Naive thymus-derived CD4-positive, alpha-beta T cell (primary cell): ENCODE data around the gene POLR2H. TPM values are rescaled to one million over a fixed set of nuclear protein-coding genes. Genes with fewer than 3 reads are reported as not detected.

Experiments used
- ATAC-seq: fragments of 150-1000 bp; cut with Tn5 transposase; 2 replicates; pipeline ENCODE4 v1.10.0; 2021; ENCODE audit warnings: mild to moderate bottlenecking, moderate library complexity
- CTCF ChIA-PET: fragments of 350-600 bp; sonication (Branson Sonifier 250); formaldehyde crosslinking; loops from one replicate; lab custom pipeline; 2021; ENCODE audit warnings: antibody characterized with exemption; lab: Charles Lee
- POLR2A ChIA-PET: fragments of 350-600 bp; sonication (Branson Sonifier 250); formaldehyde crosslinking; loops from one replicate; lab custom pipeline; 2021; ENCODE audit warnings: antibody characterized with exemption, inconsistent platforms; lab: Charles Lee
- DNase-seq, 9 donors: peaks; one replicate each; pipeline versions ENCODE4 v3.0.0 to v3.0.0-alpha.2; 2020 to 2022; ENCODE audit warnings: mixed read lengths in 1 of 9
- H3K27ac ChIP-seq: one replicate; pipeline ENCODE4 v1.7.0; 2013; ENCODE audit warnings: mild to moderate bottlenecking, low read depth, low read length, moderate library complexity
- H3K27me3 ChIP-seq, 2 donors: one replicate each; pipeline ENCODE4 v1.7.0; 2013; ENCODE audit warnings: low read length in 2 of 2, mild to moderate bottlenecking in 2 of 2, moderate library complexity in 2 of 2; ENCODE audit not compliant: control insufficient read depth in 2 of 2, insufficient read depth in 2 of 2
- H3K36me3 ChIP-seq, 3 experiments: 1 replicate in 2 of 3; 2 replicates in 1 of 3; pipeline ENCODE4 v1.7.0; 2013; ENCODE audit warnings: low read length in 3 of 3, mild to moderate bottlenecking in 3 of 3, moderate library complexity in 1 of 3; ENCODE audit not compliant: insufficient read depth in 3 of 3, control insufficient read depth in 2 of 3
- H3K4me1 ChIP-seq, 2 donors: one replicate each; pipeline ENCODE4 v1.7.0; 2013; ENCODE audit warnings: low read length in 2 of 2, mild to moderate bottlenecking in 2 of 2, moderate library complexity in 1 of 2; ENCODE audit not compliant: control insufficient read depth in 2 of 2, insufficient read depth in 2 of 2
- H3K4me3 ChIP-seq: 2 replicates; pipeline ENCODE4 v1.7.0; 2013; ENCODE audit warnings: mild to moderate bottlenecking, low read length
- H3K9me3 ChIP-seq, 3 experiments: 1 replicate in 2 of 3; 2 replicates in 1 of 3; pipeline ENCODE4 v1.7.0; 2013; ENCODE audit warnings: low read length in 3 of 3; ENCODE audit not compliant: control insufficient read depth in 2 of 3
- H3K27ac Mint-ChIP-seq, 9 donors: one replicate each; pipeline ENCODE4 v1.8.0; 2020 to 2022; ENCODE audit warnings: mixed read lengths in 9 of 9, mild to moderate bottlenecking in 8 of 9, moderate library complexity in 5 of 9, inconsistent platforms in 2 of 9
- H3K27me3 Mint-ChIP-seq, 5 donors: one replicate each; pipeline ENCODE4 v1.8.0; 2021 to 2022; ENCODE audit warnings: mixed read lengths in 5 of 5, mild to moderate bottlenecking in 1 of 5
- H3K36me3 Mint-ChIP-seq, 5 donors: one replicate each; pipeline ENCODE4 v1.8.0; 2020 to 2022; ENCODE audit warnings: mixed read lengths in 5 of 5, mild to moderate bottlenecking in 3 of 5, inconsistent platforms in 1 of 5
- H3K4me1 Mint-ChIP-seq, 7 donors: one replicate each; pipeline ENCODE4 v1.8.0; 2020 to 2022; ENCODE audit warnings: mixed read lengths in 7 of 7, mild to moderate bottlenecking in 3 of 7, inconsistent platforms in 1 of 7
- H3K4me3 Mint-ChIP-seq, 10 donors: one replicate each; pipeline ENCODE4 v1.8.0; 2020 to 2022; ENCODE audit warnings: mild to moderate bottlenecking in 10 of 10, mixed read lengths in 10 of 10, moderate library complexity in 6 of 10, inconsistent platforms in 2 of 10
- H3K9me3 Mint-ChIP-seq, 11 donors: one replicate each; pipeline ENCODE4 v1.8.0; 2020 to 2022; ENCODE audit warnings: mixed read lengths in 11 of 11, mild to moderate bottlenecking in 4 of 11, inconsistent platforms in 1 of 11, moderate library complexity in 1 of 11
- intact Hi-C, 2 donors: fragments of 100-400 bp; cut with micrococcal nuclease; formaldehyde crosslinking; loops; one replicate each; pipeline ENCODE4 v1.15.1; 2023
- polyA plus RNA-seq, 2 donors: library from polyadenylated mRNA; unstranded; fragments of 300-500 nt; fragmentation: Illumina TruSeq; gene quantifications; one replicate each; pipeline ENCODE4 v1.2.3, GENCODE V29; 2021
- total RNA-seq, 6 experiments: library from RNA in 5 of 6; stranded (reverse) in 5 of 6; gene quantifications; 1 replicate in 5 of 6; 2 replicates in 1 of 6; pipeline ENCODE4 v1.2.3 and lab custom pipeline; 2021 to 2026

The POLR2H gene
- total and polyA plus RNA-seq, 7 experiments from 2014 or later = 34.9 to 112 (median 60.1) TPM

DNA sequence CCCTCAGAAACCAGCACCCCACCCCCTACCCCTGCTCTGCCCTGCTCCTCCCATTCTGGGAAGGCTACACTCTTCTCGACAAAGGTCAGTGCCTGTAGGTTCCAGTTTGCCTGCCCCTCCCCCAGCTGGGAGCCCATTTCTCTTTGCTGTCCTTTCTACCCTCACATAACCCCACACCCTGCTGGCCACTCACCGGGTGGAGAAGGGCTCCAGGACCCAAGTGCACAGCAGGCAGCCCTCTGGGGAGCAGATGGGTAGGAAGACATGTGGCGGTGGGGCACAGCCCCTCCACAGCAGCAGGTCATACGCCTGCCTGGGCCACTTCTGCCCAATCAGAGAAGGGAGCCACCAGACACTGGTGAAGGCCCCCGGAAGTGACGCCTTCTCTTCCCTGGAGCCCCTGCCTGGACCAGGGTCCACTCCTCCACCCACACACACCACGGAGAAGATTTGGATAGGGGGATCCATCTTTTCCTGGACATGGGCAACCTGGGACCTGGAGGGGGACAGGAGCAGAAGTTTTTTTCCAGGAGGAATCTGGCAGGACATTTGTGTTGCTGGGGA is 16.5 kb downstream of the POLR2H start, which contains the start of gene THPO:
TSS of gene THPO (minus strand) at position 326 of the 564 bp plus-strand sequence. CDS start 1,948 bp downstream, outside the sequence.
- Mint-ChIP-seq H3K36me3 (peaks cover 0 to 1% (median 0%) of the 10 kb centered on the region in 5 donors), H3K9me3 (peaks cover 0 to 3% (median 0%) of the 10 kb centered on the region in 11 donors), H3K4me3 (peak within 1 kb of the TSS in 9 of 10 donors; percentile 59 to 85 (median 74)), H3K27ac (no peak within 1 kb of the TSS), H3K27me3 (peaks cover 33 to 77% (median 40%) of the 10 kb centered on the region in 5 donors), H3K4me1 (peaks cover 0 to 15% (median 8%) of the 10 kb centered on the region in 7 donors)
- no peaks in the 10 kb centered on the region for H3K9me3 ChIP-seq
- no peak within 1 kb of the TSS for H3K4me3 ChIP-seq
- ChIA-PET CTCF (interaction anchor here (0.7 to 1.3 kb wide), 2 partner anchors 165 to 537 kb away, joined by 3 to 7 read pairs; no protein-coding TSS in a partner anchor), POLR2A (no interaction called here)
- no peaks in the 10 kb centered on the region for H3K36me3 ChIP-seq
- H3K27me3 ChIP-seq = peaks cover 0 to 9% of the 10 kb centered on the region in 2 donors
- peaks cover 4 to 5% of the 10 kb centered on the region in 2 donors for H3K4me1 ChIP-seq
- H3K27ac ChIP-seq = no peak within 1 kb of the TSS
- DNase-seq = no peak
- intact Hi-C loops = no loop called here
- no peak for ATAC-seq

DNA sequence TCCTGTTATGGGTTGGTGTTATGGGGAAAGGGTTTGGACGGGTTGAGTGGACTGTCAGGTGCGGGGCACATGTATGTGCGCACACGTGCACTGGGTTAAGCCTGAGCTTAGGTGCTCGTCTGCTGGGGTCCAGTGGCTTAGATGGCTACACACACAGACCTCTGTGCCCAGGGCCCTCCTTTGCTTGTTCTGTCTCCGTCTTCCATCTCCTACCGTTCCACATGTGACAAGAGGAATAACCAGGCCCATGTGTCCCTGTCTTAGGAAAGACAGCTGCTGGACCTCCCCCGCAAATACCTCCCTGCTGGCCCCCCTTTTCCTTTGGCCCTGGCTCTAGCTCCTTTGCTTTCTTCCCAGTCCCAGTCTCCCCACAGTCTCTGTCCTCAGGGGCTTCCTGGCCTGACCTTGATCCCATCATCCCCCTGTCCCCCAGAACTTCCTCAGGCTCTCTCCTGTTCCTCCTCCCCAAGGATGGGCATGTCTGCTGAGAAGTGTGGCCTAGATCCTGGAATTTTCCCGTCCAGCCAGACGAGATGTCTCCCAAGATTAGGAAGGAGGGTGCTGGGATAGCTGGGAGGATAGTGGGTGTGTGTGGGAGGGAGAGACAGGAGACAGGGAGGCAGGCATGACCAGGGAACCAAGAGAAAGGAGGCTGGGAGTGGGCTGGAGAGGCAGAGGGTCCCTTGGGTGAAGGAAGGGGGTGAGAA is 17.3 kb downstream of the POLR2H start:
- Histone ChIP-seq H3K4me1 (peaks cover 4 to 5% of the 10 kb centered on the region in 2 donors), H3K36me3 (no peaks in the 10 kb centered on the region), H3K4me3 (no peak overlapping the region), H3K27me3 (peaks cover 0 to 9% of the 10 kb centered on the region in 2 donors), H3K9me3 (no peaks in the 10 kb centered on the region), H3K27ac (no peak overlapping the region)
- peaks cover 0 to 1% (median 0%) of the 10 kb centered on the region in 5 donors for H3K36me3 Mint-ChIP-seq
- ChIA-PET CTCF (no interaction called here), POLR2A (interaction anchor here (0.7 to 1.6 kb wide), 2 partner anchors 11 to 17 kb away, joined by 3 to 4 read pairs; partner anchors contain the start of genes CLCN2 and POLR2H)
- H3K27ac Mint-ChIP-seq = no peak overlapping the region
- no peak for DNase-seq
- intact Hi-C loops = no loop called here
- H3K4me3 Mint-ChIP-seq = peak overlapping the region; percentile 59 to 85 (median 74)
- peaks cover 0 to 15% (median 8%) of the 10 kb centered on the region in 7 donors for H3K4me1 Mint-ChIP-seq
- peaks cover 33 to 81% (median 42%) of the 10 kb centered on the region in 5 donors for H3K27me3 Mint-ChIP-seq
- ATAC-seq = no peak
- H3K9me3 Mint-ChIP-seq = peaks cover 0 to 3% (median 0%) of the 10 kb centered on the region in 11 donors

DNA sequence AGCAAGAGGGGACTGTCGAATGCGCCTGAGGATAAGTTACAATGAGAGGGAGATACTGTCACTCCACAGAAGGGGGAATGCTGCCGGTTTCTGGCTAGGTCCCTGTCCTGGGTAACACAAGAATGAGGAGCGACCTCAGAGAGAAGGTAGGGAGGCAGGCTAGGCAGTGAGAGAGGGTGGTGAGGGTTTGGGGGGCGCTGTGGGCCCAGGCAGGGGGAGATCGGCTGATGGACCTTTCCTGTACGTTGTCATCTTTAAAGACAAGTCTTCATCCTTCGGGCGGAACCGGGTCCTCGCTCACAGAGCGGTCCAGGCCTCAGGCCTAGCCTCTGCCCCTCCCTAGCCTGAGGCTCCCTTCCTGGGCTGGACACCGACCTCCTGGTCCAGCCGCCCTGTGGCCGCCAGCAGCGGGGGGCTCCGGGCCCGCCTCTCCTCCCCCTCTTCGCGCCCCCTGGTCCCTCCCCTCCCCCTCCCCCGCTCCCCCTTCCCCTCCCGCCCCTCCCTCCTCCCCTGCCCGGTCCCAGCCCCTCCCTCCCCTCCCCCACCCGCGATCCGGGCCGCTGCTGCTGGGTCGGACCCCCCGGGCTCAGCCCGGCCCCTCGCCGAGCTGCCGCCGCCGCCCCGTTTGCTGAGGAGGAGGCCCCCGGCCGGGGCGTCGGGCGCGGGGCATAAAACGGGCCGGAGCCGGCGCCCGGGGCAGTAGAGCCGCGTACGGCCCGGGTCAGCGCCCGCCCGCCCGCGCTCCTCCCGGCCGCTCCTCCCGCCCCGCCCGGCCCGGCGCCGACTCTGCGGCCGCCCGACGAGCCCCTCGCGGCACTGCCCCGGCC is 18.1 kb downstream of the POLR2H start, which contains the start of gene CHRD:
TSS of gene CHRD (plus strand) at position 697 of the 827 bp plus-strand sequence. CDS start 265 bp downstream, outside the sequence.
- intact Hi-C loops = no loop called here
- H3K27me3 Mint-ChIP-seq = peaks cover 38 to 84% (median 48%) of the 10 kb centered on the region in 5 donors
- H3K36me3 Mint-ChIP-seq = peaks cover 0 to 1% (median 0%) of the 10 kb centered on the region in 5 donors
- Histone ChIP-seq H3K9me3 (no peaks in the 10 kb centered on the region), H3K27me3 (peaks cover 0 to 9% of the 10 kb centered on the region in 2 donors), H3K27ac (no peak within 1 kb of the TSS), H3K4me3 (peak within 1 kb of the TSS; percentile 36), H3K36me3 (no peaks in the 10 kb centered on the region), H3K4me1 (peaks cover 4 to 5% of the 10 kb centered on the region in 2 donors)
- POLR2A ChIA-PET = interaction anchor here (0.7 to 1.6 kb wide), 2 partner anchors 12 to 18 kb away, joined by 3 to 4 read pairs; partner anchors contain the start of genes CLCN2 and POLR2H
- no peak for DNase-seq
- peaks cover 0 to 3% (median 0%) of the 10 kb centered on the region in 11 donors for H3K9me3 Mint-ChIP-seq
- H3K27ac Mint-ChIP-seq = no peak within 1 kb of the TSS
- peak within 1 kb of the TSS; percentile 72 to 85 (median 81) for H3K4me3 Mint-ChIP-seq
- no peak for ATAC-seq
- CTCF ChIA-PET = no interaction called here
- H3K4me1 Mint-ChIP-seq = peaks cover 0 to 15% (median 8%) of the 10 kb centered on the region in 7 donors

DNA sequence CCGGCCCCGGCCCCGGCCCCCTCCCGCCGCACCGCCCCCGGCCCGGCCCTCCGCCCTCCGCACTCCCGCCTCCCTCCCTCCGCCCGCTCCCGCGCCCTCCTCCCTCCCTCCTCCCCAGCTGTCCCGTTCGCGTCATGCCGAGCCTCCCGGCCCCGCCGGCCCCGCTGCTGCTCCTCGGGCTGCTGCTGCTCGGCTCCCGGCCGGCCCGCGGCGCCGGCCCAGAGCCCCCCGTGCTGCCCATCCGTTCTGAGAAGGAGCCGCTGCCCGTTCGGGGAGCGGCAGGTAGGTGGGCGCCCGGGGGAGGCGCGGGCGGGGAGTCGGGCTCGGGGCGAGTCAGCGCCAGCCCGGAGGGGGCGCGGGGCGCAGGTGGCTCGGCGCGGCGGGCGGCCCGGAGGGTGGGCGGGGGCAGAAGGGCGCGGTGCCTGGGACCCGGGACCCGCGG is 18.7 kb downstream of the POLR2H start:
- no peak overlapping the region for H3K27ac Mint-ChIP-seq
- no peaks in the 10 kb centered on the region for H3K9me3 ChIP-seq
- ATAC-seq = peak; percentile 31
- H3K36me3 ChIP-seq = no peaks in the 10 kb centered on the region
- peaks cover 0 to 15% (median 8%) of the 10 kb centered on the region in 7 donors for H3K4me1 Mint-ChIP-seq
- peak in 1 of 9 donors; percentile 18 for DNase-seq
- POLR2A ChIA-PET = interaction anchor here (1.6 kb wide), 1 partner anchor 12 kb away, joined by 4 read pairs; no protein-coding TSS in a partner anchor
- H3K27ac ChIP-seq = no peak overlapping the region
- H3K27me3 ChIP-seq = peaks cover 0 to 9% of the 10 kb centered on the region in 2 donors
- intact Hi-C loops = no loop called here
- CTCF ChIA-PET = interaction anchor here (0.8 kb wide), 1 partner anchor 8 kb away, joined by 4 read pairs; no protein-coding TSS in a partner anchor
- no peak overlapping the region for H3K4me3 ChIP-seq
- peaks cover 0 to 1% (median 0%) of the 10 kb centered on the region in 5 donors for H3K36me3 Mint-ChIP-seq
- H3K27me3 Mint-ChIP-seq = peaks cover 38 to 82% (median 48%) of the 10 kb centered on the region in 5 donors
- peaks cover 0 to 3% (median 0%) of the 10 kb centered on the region in 11 donors for H3K9me3 Mint-ChIP-seq
- H3K4me1 ChIP-seq = peaks cover 4 to 5% of the 10 kb centered on the region in 2 donors
- H3K4me3 Mint-ChIP-seq = peak overlapping the region in 2 of 10 donors; percentile 80 to 81

DNA sequence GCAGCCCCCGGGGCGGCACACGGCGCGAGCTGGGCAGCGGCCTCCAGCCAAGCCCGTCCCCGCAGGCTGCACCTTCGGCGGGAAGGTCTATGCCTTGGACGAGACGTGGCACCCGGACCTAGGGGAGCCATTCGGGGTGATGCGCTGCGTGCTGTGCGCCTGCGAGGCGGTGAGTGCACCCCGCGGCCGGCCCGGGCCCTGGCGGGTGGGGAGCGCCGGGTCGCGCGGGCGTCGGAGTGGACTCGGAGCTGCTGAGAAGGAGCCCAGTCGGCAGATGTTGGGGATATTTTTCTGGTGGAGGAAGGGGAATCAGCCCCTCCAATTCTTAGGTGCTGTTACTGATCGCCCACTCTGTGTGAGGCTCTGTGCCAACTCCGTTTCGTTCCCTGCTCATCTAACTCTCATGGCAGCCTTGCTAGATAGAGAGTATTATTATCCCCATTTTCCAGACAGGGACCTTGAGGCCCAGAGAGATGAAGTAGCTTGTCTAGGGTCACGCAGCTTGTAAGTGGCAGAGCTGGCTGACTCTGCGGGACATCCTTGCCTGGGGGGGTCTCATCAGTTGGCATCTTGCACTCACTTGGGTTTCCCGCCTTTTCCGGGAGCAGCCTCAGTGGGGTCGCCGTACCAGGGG is 19.2 kb downstream of the POLR2H start:
- H3K4me1 Mint-ChIP-seq = peaks cover 0 to 15% (median 8%) of the 10 kb centered on the region in 7 donors
- Histone ChIP-seq H3K9me3 (no peaks in the 10 kb centered on the region), H3K4me3 (peak overlapping the region; percentile 36), H3K36me3 (no peaks in the 10 kb centered on the region), H3K27me3 (peaks cover 0 to 9% of the 10 kb centered on the region in 2 donors), H3K4me1 (peaks cover 4 to 5% of the 10 kb centered on the region in 2 donors), H3K27ac (no peak overlapping the region)
- no peak overlapping the region for H3K27ac Mint-ChIP-seq
- CTCF ChIA-PET = interaction anchor here (0.8 kb wide), 1 partner anchor 9 kb away, joined by 4 read pairs; no protein-coding TSS in a partner anchor
- intact Hi-C loops = no loop called here
- H3K9me3 Mint-ChIP-seq = peaks cover 0 to under 1% (median 0%) of the 10 kb centered on the region in 11 donors
- H3K36me3 Mint-ChIP-seq = peaks cover 0 to 1% (median 0%) of the 10 kb centered on the region in 5 donors
- peaks cover 34 to 79% (median 42%) of the 10 kb centered on the region in 5 donors for H3K27me3 Mint-ChIP-seq
- DNase-seq (no peak), ATAC-seq (peak; percentile 20)
- POLR2A ChIA-PET = interaction anchor here (1.6 kb wide), 1 partner anchor 13 kb away, joined by 4 read pairs; no protein-coding TSS in a partner anchor
- H3K4me3 Mint-ChIP-seq = peak overlapping the region; percentile 50 to 84 (median 76)
